ENCODE data around the gene CNTNAP2.
"Not testable (repeated sequence)": the region's sequence is repeated elsewhere in the genome, so short reads cannot be mapped to it uniquely, and the experiment has no call there.

The CNTNAP2 gene

GRCh38 chr7:147586526-147586925 is 1469.9 kb downstream of the CNTNAP2 start:
- no peak for DNase-seq

- DNase-seq = no peak
These were observed 1476.9 kb downstream of the CNTNAP2 start for GRCh38 chr7:147593271-147594057.

GRCh38 chr7:147595042-147595441 is 1478.4 kb downstream of the CNTNAP2 start:
- no peak for DNase-seq

- not testable (repeated sequence) for DNase-seq
These were observed 1482.1 kb downstream of the CNTNAP2 start for GRCh38 chr7:147598687-147599086.

GRCh38 chr7:147605323-147605722 is 1488.7 kb downstream of the CNTNAP2 start:
- no peak for DNase-seq

- no peak for DNase-seq
These were observed 1490.7 kb downstream of the CNTNAP2 start for GRCh38 chr7:147607157-147607800.

GRCh38 chr7:147611431-147611830 is 1494.8 kb downstream of the CNTNAP2 start:
- DNase-seq = no peak

- DNase-seq = no peak
These were observed 1518.7 kb downstream of the CNTNAP2 start for GRCh38 chr7:147635288-147635687.

- no peak for DNase-seq
These were observed 1520.0 kb downstream of the CNTNAP2 start for GRCh38 chr7:147636553-147636952.

GRCh38 chr7:147638566-147638965 is 1522.0 kb downstream of the CNTNAP2 start:
- DNase-seq = no peak

GRCh38 chr7:147639037-147639436 is 1522.4 kb downstream of the CNTNAP2 start:
- no peak for DNase-seq

- DNase-seq = no peak
These were observed 1523.2 kb downstream of the CNTNAP2 start for GRCh38 chr7:147639751-147640150.

- DNase-seq = no peak
These were observed 1524.2 kb downstream of the CNTNAP2 start for GRCh38 chr7:147640821-147641220.

GRCh38 chr7:147646568-147646967 is 1530.0 kb downstream of the CNTNAP2 start:
- no peak for DNase-seq

GRCh38 chr7:147650991-147651390 is 1534.4 kb downstream of the CNTNAP2 start:
- no peak for DNase-seq

GRCh38 chr7:147651601-147652000 is 1535.0 kb downstream of the CNTNAP2 start:
- DNase-seq = no peak

GRCh38 chr7:147653456-147653855 is 1536.9 kb downstream of the CNTNAP2 start:
- DNase-seq = no peak

- DNase-seq = no peak
These were observed 1541.9 kb downstream of the CNTNAP2 start for GRCh38 chr7:147658392-147658967.

- no peak for DNase-seq
These were observed 1542.7 kb downstream of the CNTNAP2 start for GRCh38 chr7:147659036-147659995.

- DNase-seq = no peak
These were observed 1547.9 kb downstream of the CNTNAP2 start for GRCh38 chr7:147664541-147664940.

GRCh38 chr7:147670759-147671158 is 1554.2 kb downstream of the CNTNAP2 start:
- no peak for DNase-seq

GRCh38 chr7:147674705-147675104 is 1558.1 kb downstream of the CNTNAP2 start:
- no peak for DNase-seq

- no peak for DNase-seq
These were observed 1562.3 kb downstream of the CNTNAP2 start for GRCh38 chr7:147678943-147679342.

Data from suppressor macrophage (primary cell).